CD4-positive, alpha-beta T cell treated with Interleukin-2 at 100 ng/mL for 4 hours (primary cell): ENCODE data around the gene LMOD3.

ENCODE experiments used
- DNase-seq: peaks from one replicate; pipeline ENCODE4 v3.0.0-alpha.2; 2020; ENCODE audit warnings: low spot score

LMOD3 gene

GRCh38 chr3:69091389-69092029 is 30.9 kb downstream of the LMOD3 start:
- DNase-seq, result no peak

- no peak for DNase-seq
Observed at GRCh38 chr3:69090021-69090420, 32.4 kb downstream of the LMOD3 start.

GRCh38 chr3:69088063-69088462 is 34.3 kb downstream of the LMOD3 start:
- DNase-seq, result peak; percentile 42

- DNase-seq, result no peak
Observed at GRCh38 chr3:69087030-69087791, 35.2 kb downstream of the LMOD3 start.

- DNase-seq, result peak; percentile 90
Observed at GRCh38 chr3:69085833-69086722, 36.3 kb downstream of the LMOD3 start.

- DNase-seq, result no peak
Observed at GRCh38 chr3:69085168-69085832, 37.1 kb downstream of the LMOD3 start.

- peak; percentile 94 for DNase-seq
Observed at GRCh38 chr3:69084326-69085167, 37.8 kb downstream of the LMOD3 start, which contains the start of gene ARL6IP5. Gene ARL6IP5 (plus strand): TSS chr3:69084937. CDS start chr3:69085048, 111 bp downstream.

- peak; percentile 87 for DNase-seq
Observed at GRCh38 chr3:69082805-69083204, 39.6 kb downstream of the LMOD3 start.

- DNase-seq, result peak; percentile 52
Observed at GRCh38 chr3:69082361-69082760, 40.0 kb downstream of the LMOD3 start.

- peak; percentile 37 for DNase-seq
Observed at GRCh38 chr3:69081583-69082262, 40.7 kb downstream of the LMOD3 start.

GRCh38 chr3:69080233-69080920 is 42.0 kb downstream of the LMOD3 start, which contains the start of gene UBA3:
Gene UBA3 (minus strand): TSS chr3:69080365. CDS start chr3:69080353, 12 bp downstream.
- peak; percentile 90 for DNase-seq

- peak; percentile 29 for DNase-seq
Observed at GRCh38 chr3:69079269-69080159, 42.9 kb downstream of the LMOD3 start.

GRCh38 chr3:69072928-69073327 is 49.5 kb downstream of the LMOD3 start:
- no peak for DNase-seq

- DNase-seq, result no peak
Observed at GRCh38 chr3:69066121-69066520, 56.3 kb downstream of the LMOD3 start.

- DNase-seq, result peak; percentile 44
Observed at GRCh38 chr3:69065318-69065964, 57.0 kb downstream of the LMOD3 start.

- peak; percentile 69 for DNase-seq
Observed at GRCh38 chr3:69063636-69064035, 58.8 kb downstream of the LMOD3 start.

- no peak for DNase-seq
Observed at GRCh38 chr3:69059688-69060087, 62.7 kb downstream of the LMOD3 start.

- no peak for DNase-seq
Observed at GRCh38 chr3:69058947-69059224, 63.5 kb downstream of the LMOD3 start.
